Osteoblast (primary cell): ENCODE measurements around the gene TBC1D8. TPM values are rescaled to one million over a fixed set of nuclear protein-coding genes. Genes with fewer than 3 reads are reported as not detected.

Experiments used
- DNase-seq: peaks from one replicate; pipeline ENCODE4 v3.0.0; 2011; ENCODE audit warnings: low spot score, mixed read lengths; ENCODE audit not compliant: insufficient read length; ENCODE audit errors: missing footprints
- H2AFZ ChIP-seq: 2 replicates; pipeline ENCODE4 v1.6.0; 2011; ENCODE audit warnings: mild to moderate bottlenecking, low read length
- H3K27ac ChIP-seq: 2 replicates; pipeline ENCODE4 v1.5.1; 2011; ENCODE audit warnings: mild to moderate bottlenecking, low read depth, low read length, moderate library complexity
- H3K27me3 ChIP-seq: 2 replicates; pipeline ENCODE4 v1.6.0; 2012; ENCODE audit warnings: mild to moderate bottlenecking, control low read depth, inconsistent platforms, low read length, moderate library complexity; ENCODE audit not compliant: insufficient read depth
- H3K36me3 ChIP-seq: 2 replicates; pipeline ENCODE4 v1.5.1; 2011; ENCODE audit warnings: mild to moderate bottlenecking, low read length, control low read depth, moderate library complexity; ENCODE audit not compliant: insufficient read depth
- H3K4me1 ChIP-seq: 2 replicates; pipeline ENCODE4 v1.5.1; 2011; ENCODE audit warnings: mild to moderate bottlenecking, low read length, control low read depth, moderate library complexity; ENCODE audit not compliant: insufficient read depth
- H3K4me2 ChIP-seq: 2 replicates; pipeline ENCODE4 v1.6.0; 2011; ENCODE audit warnings: mild to moderate bottlenecking, low read length; ENCODE audit not compliant: insufficient read depth
- H3K4me3 ChIP-seq: fragments of 200-600 bp; sonication (generic); 3 replicates; pipeline ENCODE4 v1.5.1; 2012; ENCODE audit warnings: mild to moderate bottlenecking, low read length, inconsistent platforms; ENCODE audit not compliant: insufficient read depth
- H3K79me2 ChIP-seq: 2 replicates; pipeline ENCODE4 v1.6.0; 2012; ENCODE audit warnings: mild to moderate bottlenecking, low read length, control low read depth, inconsistent platforms; ENCODE audit not compliant: insufficient read depth
- H3K9me3 ChIP-seq: 2 replicates; pipeline ENCODE4 v1.5.1; 2011; ENCODE audit warnings: low read depth, low read length, control low read depth
- H4K20me1 ChIP-seq: 2 replicates; pipeline ENCODE4 v1.6.0; 2012; ENCODE audit warnings: mild to moderate bottlenecking, low read length, control low read depth; ENCODE audit not compliant: insufficient read depth
- CTCF ChIP-seq: IDR thresholded peaks from 2 replicates; pipeline ENCODE4 v1.5.1; 2011; ENCODE audit warnings: mild to moderate bottlenecking, low read depth, low read length, moderate library complexity; ENCODE audit errors: extremely low read depth
- total RNA-seq: library from RNA; depleted of rRNA; stranded (reverse); fragments of >200 nt; gene quantifications from 2 replicates; pipeline ENCODE4 v1.2.3, GENCODE V29; 2012

TBC1D8 gene
- total RNA-seq, 1 donor, result 13.4 TPM

GRCh38 chr2:100969998-100970397, 181.2 kb downstream of the TBC1D8 start:
- H3K4me2 ChIP-seq, result no peak overlapping the region
- no peak for DNase-seq
- no peaks in the 10 kb centered on the region for H3K9me3 ChIP-seq
- peaks cover 3% of the 10 kb centered on the region for H3K27me3 ChIP-seq
- no peak overlapping the region for H3K27ac ChIP-seq
- H3K4me3 ChIP-seq, result no peak overlapping the region
- no peak overlapping the region for H2AFZ ChIP-seq
- TF ChIP-seq CTCF, result no peak
- no peaks in the 10 kb centered on the region for H3K36me3 ChIP-seq
- H3K79me2 ChIP-seq, result no peaks in the 10 kb centered on the region
- no peaks in the 10 kb centered on the region for H4K20me1 ChIP-seq
- H3K4me1 ChIP-seq, result no peaks in the 10 kb centered on the region

- Histone ChIP-seq H2AFZ (no peak overlapping the region), H3K4me2 (no peak overlapping the region), H3K27me3 (peaks cover 6% of the 10 kb centered on the region), H3K9me3 (no peaks in the 10 kb centered on the region), H3K4me1 (no peaks in the 10 kb centered on the region), H3K27ac (no peak overlapping the region), H3K4me3 (no peak overlapping the region), H3K79me2 (no peaks in the 10 kb centered on the region), H4K20me1 (no peaks in the 10 kb centered on the region), H3K36me3 (no peaks in the 10 kb centered on the region)
- DNase-seq, result no peak
- TF ChIP-seq CTCF, result no peak
Measured at GRCh38 chr2:100968146-100969145, 182.7 kb downstream of the TBC1D8 start.

GRCh38 chr2:100967716-100968115, 183.5 kb downstream of the TBC1D8 start:
- no peaks in the 10 kb centered on the region for H3K4me1 ChIP-seq
- TF ChIP-seq CTCF, result no peak

GRCh38 chr2:100965596-100965995, 185.6 kb downstream of the TBC1D8 start:
- DNase-seq, result no peak
- no peaks in the 10 kb centered on the region for H3K4me1 ChIP-seq
- no peak for TF ChIP-seq CTCF
- peaks cover 4% of the 10 kb centered on the region for H3K27me3 ChIP-seq
- H3K9me3 ChIP-seq, result no peaks in the 10 kb centered on the region
- no peak overlapping the region for H3K4me2 ChIP-seq
- no peaks in the 10 kb centered on the region for H3K79me2 ChIP-seq
- no peak overlapping the region for H2AFZ ChIP-seq
- H3K36me3 ChIP-seq, result no peaks in the 10 kb centered on the region
- no peak overlapping the region for H3K27ac ChIP-seq
- H3K4me3 ChIP-seq, result no peak overlapping the region
- no peaks in the 10 kb centered on the region for H4K20me1 ChIP-seq

More at GRCh38 chr2:100967716-100968115, 183.5 kb downstream of the TBC1D8 start:
- H3K4me2 ChIP-seq, result no peak overlapping the region
- H3K9me3 ChIP-seq, result no peaks in the 10 kb centered on the region
- no peak for DNase-seq
- no peak overlapping the region for H3K4me3 ChIP-seq
- H3K79me2 ChIP-seq, result no peaks in the 10 kb centered on the region
- H3K27me3 ChIP-seq, result peaks cover 6% of the 10 kb centered on the region
- no peak overlapping the region for H3K27ac ChIP-seq
- H3K36me3 ChIP-seq, result no peaks in the 10 kb centered on the region
- no peak overlapping the region for H2AFZ ChIP-seq
- no peaks in the 10 kb centered on the region for H4K20me1 ChIP-seq
